Measurements from ENCODE around the gene EHMT2. TPM values are rescaled to one million over a fixed set of nuclear protein-coding genes. Genes with fewer than 3 reads are reported as not detected.

The EHMT2 gene
- total and polyA plus RNA-seq, 2 of the 8 experiments (the other 6 are each of a cell fraction or from before 2014, with no cell fraction given), result 125 to 177 TPM

GRCh38 chr6:31919624-31920303, 22.3 kb upstream of the EHMT2 start:
- POLR2A ChIA-PET (ENCODE audit: partially characterized antibody), result interaction anchor here (0.9 to 2.7 kb wide), 5 partner anchors 13 to 52 kb away, joined by 3 to 12 read pairs (median 5); partner anchors contain the start of genes DXO, EHMT2 and ZBTB12
- no peak for DNase-seq (ENCODE audit: low read depth in 1 of 2, low spot score in 2 of 2)
- no peak overlapping the region for H4K5ac ChIP-seq (ENCODE audit: insufficient read length, low read depth, low read length)
- TF ChIP-seq NANOG (IDR thresholded peaks at IDR 0.05; ENCODE audit: insufficient read depth, low read depth, low read length, poor library complexity, severe bottlenecking) (no peak), CHD2 (IDR thresholded peaks at IDR 0.05; ENCODE audit: low read length) (no peak), TEAD4 (IDR thresholded peaks at IDR 0.05; ENCODE audit: low read depth, low read length) (no peak), SUZ12 (IDR thresholded peaks at IDR 0.05; ENCODE audit: low read length) (no peak), ASH2L (IDR thresholded peaks at IDR 0.05; ENCODE audit: low read length) (no peak), CBX5 (IDR thresholded peaks at IDR 0.05; ENCODE audit: low read depth, low read length) (no peak), CTCF (IDR thresholded peaks at IDR 0.05; ENCODE audit: control extremely low read depth in 1 of 3, insufficient read depth in 1 of 3, low read depth in 1 of 3, low read length in 3 of 3) (no peak), POU5F1 (IDR thresholded peaks at IDR 0.05; ENCODE audit: low read depth, low read length) (no peak)
- TF ChIP-seq, protein P1, sequence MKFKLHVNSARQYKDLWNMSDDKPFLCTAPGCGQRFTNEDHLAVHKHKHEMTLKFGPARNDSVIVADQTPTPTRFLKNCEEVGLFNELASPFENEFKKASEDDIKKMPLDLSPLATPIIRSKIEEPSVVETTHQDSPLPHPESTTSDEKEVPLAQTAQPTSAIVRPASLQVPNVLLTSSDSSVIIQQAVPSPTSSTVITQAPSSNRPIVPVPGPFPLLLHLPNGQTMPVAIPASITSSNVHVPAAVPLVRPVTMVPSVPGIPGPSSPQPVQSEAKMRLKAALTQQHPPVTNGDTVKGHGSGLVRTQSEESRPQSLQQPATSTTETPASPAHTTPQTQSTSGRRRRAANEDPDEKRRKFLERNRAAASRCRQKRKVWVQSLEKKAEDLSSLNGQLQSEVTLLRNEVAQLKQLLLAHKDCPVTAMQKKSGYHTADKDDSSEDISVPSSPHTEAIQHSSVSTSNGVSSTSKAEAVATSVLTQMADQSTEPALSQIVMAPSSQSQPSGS (IDR thresholded peaks at IDR 0.05; ENCODE audit: low read length), result no peak

More at GRCh38 chr6:31919624-31920303, 22.3 kb upstream of the EHMT2 start:
- no peak overlapping the region for H2AK5ac ChIP-seq (ENCODE audit: low read depth, low read length)
- no peak overlapping the region for H2BK120ac ChIP-seq (replicated peaks; ENCODE audit: low read depth, low read length)
- no peak overlapping the region for H3K56ac ChIP-seq (replicated peaks; ENCODE audit: insufficient read length, low read depth, low read length)
- no peaks in the 10 kb centered on the region for H3K79me2 ChIP-seq (ENCODE audit: control insufficient read depth in 1 of 2, insufficient read depth in 2 of 2, low read length in 2 of 2)
- no peaks in the 10 kb centered on the region for H3K36me3 ChIP-seq (ENCODE audit: control insufficient read depth in 2 of 4, insufficient read depth in 4 of 4, low read length in 3 of 4)
- H3K4me3 ChIP-seq (ENCODE audit: extremely low read depth in 1 of 4, insufficient read depth in 2 of 4, low read depth in 3 of 4, low read length in 4 of 4), result no peak overlapping the region
- H3K4me1 ChIP-seq (replicated peaks in 1 of 4; ENCODE audit: control insufficient read depth in 3 of 4, insufficient read depth in 4 of 4, low read length in 3 of 4), result no peaks in the 10 kb centered on the region
- no peak overlapping the region for H2BK15ac ChIP-seq (ENCODE audit: low read length)
- no peaks in the 10 kb centered on the region; the same call in 1 of the 2 replicates for H3K23me2 ChIP-seq (ENCODE audit: low read depth, low read length)
- no peak overlapping the region for H2AFZ ChIP-seq (ENCODE audit: low read length)
- no peaks in the 10 kb centered on the region for H4K20me1 ChIP-seq (replicated peaks in 1 of 2; ENCODE audit: control insufficient read depth in 1 of 2, insufficient read depth in 2 of 2, low read length in 2 of 2)
- 80% methylated on average over 6 of the region's 6 CpGs; no CpG with 5 or more reads in 1 of the 2 experiments for WGBS, 2 experiments (ENCODE audit: extremely low coverage in 1 of 2, insufficient coverage in 1 of 2, insufficient read length in 1 of 2, insufficient replicate concordance in 2 of 2, low coverage in 1 of 2, low lambda C conversion rate in 2 of 2, missing lambda C conversion rate in 1 of 2)
- no peak overlapping the region for H3K23ac ChIP-seq (ENCODE audit: insufficient read length)
- no peak overlapping the region for H2BK20ac ChIP-seq (ENCODE audit: low read length)
- H2BK5ac ChIP-seq (ENCODE audit: low read depth, low read length), result no peak overlapping the region
- no peak overlapping the region for H4K91ac ChIP-seq (replicated peaks; ENCODE audit: insufficient read length, low read length)
- no peak overlapping the region for H3K14ac ChIP-seq (ENCODE audit: insufficient read length)
- no peak overlapping the region for H4K8ac ChIP-seq (ENCODE audit: extremely low read depth, insufficient read depth, low read length)
- CTCF ChIA-PET (ENCODE audit: partially characterized antibody), result interaction anchor here (0.8 to 4.6 kb wide), 4 partner anchors 31 to 177 kb away, joined by 3 to 26 read pairs (median 4); no protein-coding TSS in a partner anchor
- no peak overlapping the region for H3K4me2 ChIP-seq (ENCODE audit: insufficient read depth in 1 of 2, low read depth in 2 of 2, low read length in 2 of 2)
- H3K4ac ChIP-seq (replicated peaks; ENCODE audit: insufficient read length, low read depth, low read length), result no peak overlapping the region
- H3K27me3 ChIP-seq (replicated peaks in 1 of 4; ENCODE audit: control insufficient read depth in 3 of 4, extremely low read depth in 1 of 4, insufficient read depth in 3 of 4, low read length in 3 of 4), result no peaks in the 10 kb centered on the region
- FAIRE-seq, result no peak
- no peak overlapping the region for H3K18ac ChIP-seq (ENCODE audit: extremely low read depth, low read length)
- no peaks in the 10 kb centered on the region for H3K79me1 ChIP-seq (ENCODE audit: low read depth, low read length)
- H3K9ac ChIP-seq (replicated peaks in 1 of 4; ENCODE audit: extremely low read depth in 1 of 4, low read depth in 3 of 4, low read length in 3 of 4), result no peak overlapping the region
- H3K9me3 ChIP-seq (ENCODE audit: insufficient read depth in 2 of 2, low read depth in 1 of 2, low read length in 1 of 2), result no peaks in the 10 kb centered on the region
- no peak overlapping the region for H2BK12ac ChIP-seq (ENCODE audit: low read depth, low read length)
- H3K27ac ChIP-seq (ENCODE audit: low read depth, low read length), result no peak overlapping the region

Data from H1 (cell line).